ENCODE measurements around the gene TMEM154.

- TF ChIP-seq ZFP30 (CRISPR knock-in tag; IDR thresholded peaks at IDR 0.05) (no peak), ZNF565 (CRISPR knock-in tag; conservative IDR thresholded peaks at IDR 0.05; ENCODE audit: low read depth) (no peak), PATZ1 (CRISPR knock-in tag; IDR thresholded peaks at IDR 0.05; ENCODE audit: borderline replicate concordance) (no peak), SNAI2 (CRISPR knock-in tag; IDR thresholded peaks at IDR 0.05) (no peak), ZFP3 (CRISPR knock-in tag; IDR thresholded peaks at IDR 0.05) (no peak), ISL1 (CRISPR knock-in tag; IDR thresholded peaks at IDR 0.05) (no peak), POU6F1 (CRISPR knock-in tag; IDR thresholded peaks at IDR 0.05; ENCODE audit: borderline replicate concordance, low read depth) (no peak), ZNF8 (CRISPR knock-in tag; IDR thresholded peaks at IDR 0.05) (no peak), CSDC2 (CRISPR knock-in tag; IDR thresholded peaks at IDR 0.05) (no peak), CSRNP3 (CRISPR knock-in tag; IDR thresholded peaks at IDR 0.05) (no peak)
Observed at GRCh38 chr4:152679414-152680281, at the start of gene TMEM154.
